DMS79 treated with DMSO at 0.1 percent for 48 hours (cell line): ENCODE measurements around the gene TOR1AIP1.
"Not testable (repeated sequence)": the region's sequence is repeated elsewhere in the genome, so short reads cannot be mapped to it uniquely, and the experiment has no call there.

Source experiments
- DNase-seq: peaks from one replicate; lab custom pipeline; 2025; lab: John Stamatoyannopoulos, UW

The TOR1AIP1 gene

GRCh38 chr1:179882253-179883039 lies at the start of gene TOR1AIP1:
TOR1AIP1 (plus strand) TSS chr1:179882285; CDS start chr1:179882503, 218 bp downstream.
- DNase-seq = peak; percentile 100

GRCh38 chr1:179836686-179837445 lies 45.2 kb upstream of the TOR1AIP1 start:
- DNase-seq = not testable (repeated sequence)

- DNase-seq = no peak
Measured at GRCh38 chr1:179840107-179840506, 42.0 kb upstream of the TOR1AIP1 start.

DNA sequence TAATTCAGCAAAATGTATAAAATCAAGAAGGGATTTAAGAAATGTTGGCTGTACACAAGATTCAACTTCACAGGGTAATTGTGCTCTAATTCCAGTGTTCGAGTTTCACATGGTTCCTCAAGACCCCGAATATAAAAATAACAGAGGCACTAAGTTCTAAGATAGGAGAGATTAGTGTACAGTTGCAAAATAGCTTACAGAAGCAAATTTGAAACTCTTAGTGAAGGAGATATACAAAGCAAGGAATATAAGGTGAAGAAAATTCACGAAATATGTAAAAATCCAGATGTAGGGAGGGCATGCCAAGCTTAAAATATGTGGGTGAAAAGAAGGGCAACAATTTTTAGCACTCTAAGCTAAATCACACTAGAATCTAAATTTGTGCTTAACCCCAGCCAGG lies 33.9 kb upstream of the TOR1AIP1 start:
- no peak for DNase-seq

DNA sequence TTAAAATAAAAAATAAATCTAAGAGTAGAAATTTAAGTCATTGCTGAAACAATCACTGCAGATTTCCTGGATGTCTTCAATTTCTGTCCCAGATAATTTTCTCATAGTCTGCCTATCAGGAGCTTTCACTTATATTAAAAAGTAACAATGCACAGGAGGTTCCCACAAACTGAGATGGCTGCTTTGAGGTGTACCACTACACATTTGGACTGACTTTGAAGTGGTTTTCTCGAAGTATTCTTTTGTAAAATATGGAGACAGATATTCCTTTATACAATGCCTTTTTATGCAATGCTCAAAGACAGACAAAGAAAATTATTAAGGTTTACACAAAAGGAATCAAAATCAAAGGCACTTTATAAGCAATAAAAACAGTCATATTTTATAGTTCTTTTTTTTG lies 29.0 kb upstream of the TOR1AIP1 start:
- no peak for DNase-seq

DNA sequence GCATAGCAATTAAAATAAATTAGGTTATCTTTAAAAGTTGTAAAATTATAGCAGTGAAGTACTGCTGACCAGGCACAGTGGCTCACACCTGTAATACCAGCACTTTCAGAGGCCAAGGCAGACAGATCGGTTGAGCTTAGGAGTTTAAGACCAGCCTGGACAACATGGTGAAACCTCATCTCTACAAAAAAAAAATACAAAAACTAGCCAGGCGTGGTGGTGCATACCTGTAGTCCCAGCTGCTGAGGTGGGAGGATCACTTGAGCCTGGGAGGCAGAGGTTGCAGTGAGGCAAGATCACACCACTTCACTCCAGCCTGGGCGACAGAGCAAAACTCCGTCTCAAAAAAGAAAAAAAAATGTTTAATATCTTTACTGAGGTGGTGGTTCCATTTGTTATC lies 26.3 kb upstream of the TOR1AIP1 start:
- not testable (repeated sequence) for DNase-seq

GRCh38 chr1:179856296-179856695 lies 25.8 kb upstream of the TOR1AIP1 start:
- DNase-seq = no peak

DNA sequence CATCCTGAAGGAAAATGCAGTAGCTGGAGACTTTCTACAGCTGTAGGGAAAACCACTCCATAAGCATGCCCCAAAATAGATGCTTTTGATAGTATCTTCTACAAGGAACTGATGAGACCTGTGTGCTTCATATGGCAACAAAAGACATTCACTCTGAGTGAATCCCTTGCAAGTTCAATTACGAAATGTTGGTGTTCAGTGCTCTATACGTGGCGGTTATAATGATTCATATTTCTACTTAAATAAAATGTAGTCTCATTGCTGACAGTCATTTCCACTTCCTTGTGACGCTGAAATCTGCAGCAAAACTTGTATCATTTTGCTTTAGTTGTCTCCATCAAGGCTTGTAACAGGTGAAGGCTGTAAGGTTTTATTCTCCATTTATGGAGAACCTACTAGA lies 25.1 kb upstream of the TOR1AIP1 start:
- DNase-seq = no peak

- no peak for DNase-seq
Measured at GRCh38 chr1:179860652-179861051, 21.4 kb upstream of the TOR1AIP1 start.

GRCh38 chr1:179865377-179865776 lies 16.7 kb upstream of the TOR1AIP1 start:
- DNase-seq = no peak

DNA sequence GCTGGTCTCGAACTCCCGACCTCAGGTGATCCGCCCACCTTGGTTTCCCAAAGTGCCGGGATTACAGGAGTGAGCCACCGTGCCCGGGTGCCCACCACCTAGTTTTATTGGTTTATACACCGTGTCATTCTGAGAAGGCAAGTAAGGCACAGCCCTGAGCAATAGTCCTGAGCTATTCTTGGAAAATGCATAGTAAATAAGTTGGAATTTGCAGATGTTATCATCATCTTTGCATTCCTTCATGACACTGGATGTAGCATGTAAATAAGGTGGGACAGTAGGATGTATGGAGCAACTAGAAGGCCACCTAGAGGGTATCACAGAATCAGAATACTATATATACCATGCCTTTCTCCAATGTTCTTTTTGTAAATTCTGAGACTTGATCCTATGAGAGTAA lies 15.5 kb upstream of the TOR1AIP1 start:
- no peak for DNase-seq

DNA sequence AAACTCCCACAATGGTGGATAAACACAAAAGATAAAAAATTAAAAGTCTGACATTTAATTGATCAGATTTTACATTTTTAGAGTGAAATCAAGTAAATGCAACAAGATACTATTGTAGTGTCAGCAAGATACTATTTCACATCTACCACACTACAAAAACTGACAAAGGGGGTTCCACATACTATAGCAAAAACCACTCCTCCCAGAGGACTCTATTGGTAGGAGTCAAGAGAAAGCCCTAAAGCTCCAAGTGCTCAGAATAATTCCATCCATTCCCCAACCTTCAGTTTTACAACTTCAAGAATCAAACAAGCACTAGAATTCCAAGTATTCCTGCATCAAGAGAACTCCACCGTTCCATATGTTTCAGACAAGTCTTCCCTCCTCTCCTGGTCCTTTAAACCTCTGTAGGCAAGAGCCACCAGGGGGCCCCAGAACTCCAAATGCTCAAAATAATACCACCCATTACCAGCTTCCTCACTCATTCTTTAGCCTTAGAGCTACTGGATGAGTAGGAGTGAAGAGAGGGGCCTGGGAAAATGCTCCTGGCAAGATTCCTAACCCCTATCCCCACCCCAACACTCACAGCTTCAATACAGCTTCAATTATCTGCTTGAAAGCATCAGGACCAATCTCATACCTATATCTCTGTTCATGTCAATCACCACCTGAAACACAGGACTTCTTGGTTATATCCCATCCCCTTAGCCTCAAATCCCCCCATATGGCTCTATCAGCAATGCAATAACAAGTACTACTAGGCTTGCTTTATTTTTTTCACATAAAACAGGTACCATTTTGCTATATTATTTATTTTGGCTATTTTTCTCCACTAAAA lies 14.4 kb upstream of the TOR1AIP1 start:
- no peak for DNase-seq

DNA sequence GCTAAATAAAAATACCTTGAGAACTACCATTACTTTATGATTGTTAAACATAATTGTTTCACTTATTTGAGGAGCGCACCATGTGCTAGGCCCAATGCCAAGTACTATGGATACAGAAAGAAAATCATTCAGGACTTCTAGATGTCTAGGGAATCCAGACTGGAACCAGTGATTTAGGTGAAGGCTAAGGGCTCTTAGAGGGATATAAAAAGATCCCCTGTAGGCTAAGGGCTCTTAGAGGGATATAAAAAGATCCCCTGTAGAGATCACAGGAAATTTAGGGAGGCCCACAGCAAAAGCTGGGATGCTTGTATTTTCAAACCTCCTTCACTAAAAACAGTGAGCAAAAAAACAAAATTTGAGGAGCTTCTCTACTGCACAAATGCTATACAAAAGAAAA lies 11.2 kb upstream of the TOR1AIP1 start:
- peak; percentile 21 for DNase-seq

DNA sequence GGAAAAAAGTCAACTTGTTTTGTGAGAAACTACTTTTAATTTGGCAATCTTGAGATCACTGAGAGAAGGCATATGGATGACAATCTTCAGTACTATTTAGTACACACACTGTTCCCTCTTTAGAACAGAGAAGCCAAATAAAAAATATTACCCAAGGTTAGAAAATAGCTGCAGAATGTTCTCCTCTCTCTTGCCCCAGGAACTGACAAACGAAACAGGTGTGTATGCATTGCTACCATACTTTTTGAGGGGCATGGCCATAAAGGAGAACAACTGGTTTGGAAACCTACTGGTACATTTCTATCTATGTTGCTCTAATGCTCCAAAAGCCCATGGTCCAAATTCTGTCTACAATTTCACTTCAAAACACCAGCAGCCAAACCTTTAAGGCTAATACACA lies 10.1 kb upstream of the TOR1AIP1 start:
- no peak for DNase-seq

- no peak for DNase-seq
Measured at GRCh38 chr1:179872558-179872957, 9.5 kb upstream of the TOR1AIP1 start.

- no peak for DNase-seq
Measured at GRCh38 chr1:179873438-179873851, 8.6 kb upstream of the TOR1AIP1 start.

GRCh38 chr1:179875596-179876299 lies 6.3 kb upstream of the TOR1AIP1 start:
- DNase-seq = no peak

- DNase-seq = no peak
Measured at GRCh38 chr1:179876300-179876715, 5.8 kb upstream of the TOR1AIP1 start.

DNA sequence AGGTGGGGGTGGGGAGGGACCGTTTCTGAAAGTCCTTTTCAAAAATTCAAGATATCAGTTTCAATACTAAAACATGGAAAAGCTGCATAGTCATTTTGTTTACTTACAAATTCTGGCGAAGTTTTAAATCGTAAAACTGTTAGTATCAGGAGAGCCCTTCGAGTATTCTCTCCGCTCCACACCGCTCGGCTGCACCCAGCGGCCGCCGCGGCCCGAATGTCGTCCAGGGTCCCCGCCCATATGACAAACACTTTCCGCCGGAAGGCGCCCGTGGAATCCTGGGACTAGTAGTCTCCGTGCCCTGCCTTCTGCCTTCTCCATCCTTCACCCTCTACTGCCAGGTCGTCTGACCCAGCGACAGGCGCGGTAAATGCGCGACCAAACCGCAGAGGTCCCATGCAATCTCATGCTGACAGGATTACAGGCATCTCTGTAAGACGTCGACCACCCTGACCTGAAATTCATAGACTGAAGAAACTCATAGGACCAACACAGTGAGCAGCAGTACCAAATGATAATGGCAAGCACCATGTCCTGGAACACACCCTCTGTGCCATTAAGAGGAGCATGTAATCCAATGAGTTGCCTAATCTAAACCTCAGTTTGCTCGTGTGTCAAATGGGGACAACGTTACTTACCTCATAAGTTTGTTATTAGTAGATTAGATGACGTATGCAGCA lies 4.4 kb upstream of the TOR1AIP1 start, which contains the start of gene TOR1AIP2:
Gene TOR1AIP2 (minus strand): TSS at position 218 of the 680 bp plus-strand sequence. CDS start 25,138 bp downstream, outside the sequence.
- peak; percentile 82 for DNase-seq

DNA sequence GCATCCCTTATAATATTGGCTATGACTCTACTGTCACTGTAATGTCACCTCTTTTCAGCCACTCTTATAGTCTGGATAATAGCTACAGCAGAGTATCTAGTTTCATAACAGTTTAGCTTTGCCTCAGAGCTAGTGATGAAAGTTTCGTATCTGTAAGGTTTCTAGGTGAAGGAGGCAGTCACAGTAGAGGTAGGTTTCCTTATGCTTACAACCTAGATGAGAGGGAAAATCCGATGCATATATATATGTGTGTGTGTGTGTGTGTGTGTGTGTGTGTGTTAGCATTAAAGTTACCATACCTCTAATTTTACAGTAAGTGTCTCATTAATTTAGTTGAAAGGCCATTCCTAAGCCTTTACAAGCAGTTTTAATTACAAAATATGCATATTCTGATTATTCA lies 2.3 kb upstream of the TOR1AIP1 start:
- no peak for DNase-seq
